Breast epithelium (tissue), 4 donors: Measurements from ENCODE around the gene U2SURP. TPM values are rescaled to one million over a fixed set of nuclear protein-coding genes. Genes with fewer than 3 reads are reported as not detected.

Experiments used
- DNase-seq, 2 donors: peaks; one replicate each; pipeline ENCODE4 v3.0.0-alpha.2; 2019; ENCODE audit warnings: low spot score in 2 of 2
- H3K27ac ChIP-seq, 2 donors: fragments of 200-600 bp; sonication (generic) in 1 of 2; one replicate each; pipeline ENCODE4 v1.5.1; 2016 to 2019; ENCODE audit warnings: mild to moderate bottlenecking in 1 of 2
- H3K27me3 ChIP-seq, 2 donors: fragments of 200-600 bp; sonication (generic) in 1 of 2; one replicate each; pipeline versions ENCODE4 v1.5.1 to v1.6.0; 2017 to 2019; ENCODE audit warnings: control low read depth in 1 of 2, mild to moderate bottlenecking in 1 of 2
- H3K36me3 ChIP-seq: fragments of 200-600 bp; one replicate; pipeline ENCODE4 v1.5.1; 2019
- H3K4me1 ChIP-seq, 2 donors: fragments of 200-600 bp; sonication (generic); one replicate each; pipeline ENCODE4 v1.5.1; 2016 to 2019; ENCODE audit warnings: control low read depth in 1 of 2
- H3K4me3 ChIP-seq, 3 donors: fragments of 200-600 bp; sonication (generic); 1 replicate in 2 of 3; 2 replicates in 1 of 3; pipeline ENCODE4 v1.5.1; 2016 to 2019; ENCODE audit warnings: mild to moderate bottlenecking in 3 of 3, moderate library complexity in 2 of 3
- H3K9me3 ChIP-seq, 2 donors: fragments of 200-600 bp; sonication (generic) in 1 of 2; one replicate each; pipeline ENCODE4 v1.5.1; 2016 to 2019; ENCODE audit warnings: control low read depth in 1 of 2
- CTCF ChIP-seq, 3 donors: fragments of 450-650 bp; IDR thresholded peaks; one replicate each; pipeline ENCODE4 v1.5.1; 2016 to 2017; ENCODE audit warnings: antibody characterized with exemption in 3 of 3, mild to moderate bottlenecking in 3 of 3, moderate library complexity in 3 of 3
- POLR2A ChIP-seq: fragments of 450-650 bp; IDR thresholded peaks from one replicate; pipeline ENCODE4 v1.6.1; 2016; ENCODE audit warnings: antibody characterized with exemption, mild to moderate bottlenecking, moderate library complexity
- POLR2AphosphoS5 ChIP-seq, 3 donors: sonication (generic); formaldehyde crosslinking; IDR thresholded peaks; one replicate each; pipeline ENCODE4 v1.6.1; 2017; ENCODE audit warnings: antibody characterized with exemption in 3 of 3
- intact Hi-C: fragments of 100-400 bp; cut with DNase I; formaldehyde crosslinking; loops from one replicate; pipeline ENCODE4 v1.15.1; 2023; ENCODE audit warnings: low total_unique reads
- total RNA-seq, 3 donors: library from RNA; depleted of rRNA; stranded (reverse); fragments of >200 nt; gene quantifications; one replicate each; pipeline ENCODE4 v1.1.0, GENCODE V29; 2016

U2SURP gene
- total RNA-seq, 3 donors from 2014 or later = 79.8 to 122 (median 96.4) TPM

GRCh38 chr3:143035466-143036211 lies 34.3 kb downstream of the U2SURP start:
- Histone ChIP-seq H3K27me3 (no peaks in the 10 kb centered on the region), H3K9me3 (no peaks in the 10 kb centered on the region), H3K4me3 (no peak overlapping the region), H3K4me1 (no peaks in the 10 kb centered on the region), H3K27ac (no peak overlapping the region), H3K36me3 (no peaks in the 10 kb centered on the region)
- no peak for DNase-seq
- intact Hi-C loops = no loop called here
- TF ChIP-seq POLR2AphosphoS5 (IDR thresholded peaks at IDR 0.05) (no peak), POLR2A (no peak), CTCF (IDR thresholded peaks at IDR 0.05) (no peak)

GRCh38 chr3:143036557-143036956 lies 35.2 kb downstream of the U2SURP start:
- no peak for DNase-seq
- Histone ChIP-seq H3K36me3 (no peaks in the 10 kb centered on the region), H3K4me1 (no peaks in the 10 kb centered on the region), H3K27me3 (no peaks in the 10 kb centered on the region), H3K9me3 (no peaks in the 10 kb centered on the region), H3K4me3 (no peak overlapping the region), H3K27ac (no peak overlapping the region)
- TF ChIP-seq POLR2AphosphoS5 (IDR thresholded peaks at IDR 0.05) (no peak), POLR2A (no peak), CTCF (IDR thresholded peaks at IDR 0.05) (no peak)
- intact Hi-C loops = no loop called here

GRCh38 chr3:143037867-143038266 lies 36.5 kb downstream of the U2SURP start:
- no peaks in the 10 kb centered on the region for H3K27me3 ChIP-seq
- H3K27ac ChIP-seq = no peak overlapping the region
- no peaks in the 10 kb centered on the region for H3K4me1 ChIP-seq
- intact Hi-C loops = no loop called here
- DNase-seq = no peak
- no peak overlapping the region for H3K4me3 ChIP-seq
- H3K9me3 ChIP-seq = no peaks in the 10 kb centered on the region
- no peak for TF ChIP-seq CTCF (IDR thresholded peaks at IDR 0.05)
- TF ChIP-seq POLR2AphosphoS5 (IDR thresholded peaks at IDR 0.05) = no peak
- TF ChIP-seq POLR2A = no peak
- H3K36me3 ChIP-seq = no peaks in the 10 kb centered on the region

GRCh38 chr3:143040261-143040879 lies 39.0 kb downstream of the U2SURP start:
- H3K4me1 ChIP-seq = no peaks in the 10 kb centered on the region
- H3K27ac ChIP-seq = no peak overlapping the region
- intact Hi-C loops = no loop called here
- no peaks in the 10 kb centered on the region for H3K9me3 ChIP-seq
- no peak overlapping the region for H3K4me3 ChIP-seq
- no peaks in the 10 kb centered on the region for H3K27me3 ChIP-seq
- no peak for DNase-seq
- H3K36me3 ChIP-seq = peaks cover 4% of the 10 kb centered on the region
- TF ChIP-seq CTCF (IDR thresholded peaks at IDR 0.05) (no peak), POLR2AphosphoS5 (IDR thresholded peaks at IDR 0.05) (no peak), POLR2A (no peak)

GRCh38 chr3:143041903-143042302 lies 40.5 kb downstream of the U2SURP start:
- H3K36me3 ChIP-seq = peaks cover 4% of the 10 kb centered on the region
- intact Hi-C loops = no loop called here

More at GRCh38 chr3:143041903-143042302, 40.5 kb downstream of the U2SURP start:
- TF ChIP-seq POLR2AphosphoS5 (IDR thresholded peaks at IDR 0.05) = no peak
- TF ChIP-seq POLR2A = no peak
- no peak for TF ChIP-seq CTCF (IDR thresholded peaks at IDR 0.05)
- Histone ChIP-seq H3K4me3 (no peak overlapping the region), H3K9me3 (no peaks in the 10 kb centered on the region), H3K4me1 (no peaks in the 10 kb centered on the region), H3K27ac (no peak overlapping the region), H3K27me3 (no peaks in the 10 kb centered on the region)
- no peak for DNase-seq
